Retina (tissue), 1 donor: ENCODE measurements around the gene RBM39.
"Not testable (repeated sequence)": the region's sequence is repeated elsewhere in the genome, so short reads cannot be mapped to it uniquely, and the experiment has no call there.

Experiments used
- DNase-seq: peaks from one replicate; pipeline ENCODE4 v3.0.0-alpha.2; 2016

RBM39 gene

GRCh38 chr20:35724321-35725230 is 17.5 kb downstream of the RBM39 start:
- DNase-seq = no peak

- not testable (repeated sequence) for DNase-seq
Observed at GRCh38 chr20:35723652-35724320, 18.3 kb downstream of the RBM39 start.

- DNase-seq = not testable (repeated sequence)
Observed at GRCh38 chr20:35723275-35723639, 18.8 kb downstream of the RBM39 start.

GRCh38 chr20:35721621-35722020 is 20.4 kb downstream of the RBM39 start:
- DNase-seq = no peak

- no peak for DNase-seq
Observed at GRCh38 chr20:35721219-35721618, 20.8 kb downstream of the RBM39 start.

GRCh38 chr20:35720165-35721123 is 21.6 kb downstream of the RBM39 start:
- DNase-seq = no peak

- DNase-seq = no peak
Observed at GRCh38 chr20:35719717-35720116, 22.3 kb downstream of the RBM39 start.

GRCh38 chr20:35718972-35719635 is 23.0 kb downstream of the RBM39 start:
- DNase-seq = no peak

GRCh38 chr20:35718321-35718720 is 23.7 kb downstream of the RBM39 start:
- DNase-seq = not testable (repeated sequence)

- DNase-seq = no peak
Observed at GRCh38 chr20:35716330-35716729, 25.7 kb downstream of the RBM39 start.

GRCh38 chr20:35715652-35716051 is 26.4 kb downstream of the RBM39 start:
- DNase-seq = no peak

GRCh38 chr20:35714127-35714526 is 27.9 kb downstream of the RBM39 start:
- DNase-seq = no peak

GRCh38 chr20:35713120-35713519 is 28.9 kb downstream of the RBM39 start:
- DNase-seq = not testable (repeated sequence)

GRCh38 chr20:35711588-35712209 is 30.4 kb downstream of the RBM39 start:
- DNase-seq = no peak

GRCh38 chr20:35710884-35711587 is 31.0 kb downstream of the RBM39 start:
- DNase-seq = no peak

GRCh38 chr20:35710039-35710438 is 32.0 kb downstream of the RBM39 start:
- DNase-seq = no peak

- DNase-seq = no peak
Observed at GRCh38 chr20:35709259-35709658, 32.8 kb downstream of the RBM39 start.

GRCh38 chr20:35708502-35708901 is 33.6 kb downstream of the RBM39 start:
- DNase-seq = no peak

GRCh38 chr20:35706591-35707529 is 35.2 kb downstream of the RBM39 start:
- not testable (repeated sequence) for DNase-seq

- not testable (repeated sequence) for DNase-seq
Observed at GRCh38 chr20:35705894-35706293, 36.2 kb downstream of the RBM39 start.
